SK-MEL-5 (cell line): ENCODE results near the gene CCSER2. TPM values are rescaled to one million over a fixed set of nuclear protein-coding genes. Genes with fewer than 3 reads are reported as not detected.

Experiments used
- DNase-seq: peaks from one replicate; pipeline ENCODE4 v3.0.0-alpha.2; 2016; ENCODE audit warnings: low read depth, low spot score
- in situ Hi-C: cut with HindIII; loops from 2 replicates; pipeline ENCODE4 v1.10.0; 2016; ENCODE audit warnings: low sequenced_read_pairs, high pct_unique_total_duplicates, low pct_unique_long_range_greater_than_20kb
- total RNA-seq: library from RNA; depleted of rRNA; stranded (reverse); fragments of >200 nt; shearing (Covaris generic); gene quantifications from 2 replicates; pipeline ENCODE4 v1.2.3, GENCODE V29; 2014; rRNA removed

CCSER2 gene
- total RNA-seq, 1 experiment from 2014 or later: 15.6 TPM

DNA sequence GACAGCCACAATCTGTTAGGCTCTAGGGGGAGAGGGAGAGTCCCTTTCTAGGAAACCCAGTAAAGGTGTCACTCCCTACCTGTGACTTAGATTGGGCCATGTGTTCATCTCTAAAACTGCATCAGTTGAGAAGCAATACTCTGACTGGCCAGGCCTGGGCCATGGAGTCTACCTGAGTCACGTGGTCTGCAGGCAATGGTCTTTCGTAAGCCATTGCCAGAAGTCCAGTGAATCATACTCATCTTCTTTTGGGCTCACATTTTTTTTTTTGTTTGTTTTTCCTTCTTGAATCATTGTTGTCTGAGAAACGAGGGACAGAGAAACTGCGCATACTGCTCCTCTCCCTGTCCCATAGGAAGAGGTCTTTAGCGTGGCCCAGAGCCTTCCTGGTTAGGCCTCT lies 215.6 kb downstream of the CCSER2 start:
- no peak for DNase-seq
- in situ Hi-C loops: no loop called here

DNA sequence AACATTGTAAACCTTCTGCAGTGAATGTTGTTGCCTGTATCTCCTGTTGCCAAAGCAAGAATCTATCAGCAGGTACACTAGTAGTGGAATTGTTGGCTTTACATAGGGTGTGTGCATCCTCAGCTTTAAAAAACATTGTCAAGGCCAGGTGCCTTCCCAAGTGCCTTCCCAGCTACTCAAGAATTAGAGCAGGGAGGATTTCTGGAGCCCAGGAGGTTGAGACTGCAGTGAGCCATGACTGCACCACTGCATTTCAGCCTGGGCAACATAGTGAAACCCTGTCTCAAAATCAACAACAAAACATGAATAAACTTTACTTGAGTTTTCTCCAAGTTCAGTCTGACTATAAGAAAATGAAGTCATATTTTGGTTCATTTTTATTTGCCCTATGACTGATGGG lies 217.3 kb downstream of the CCSER2 start:
- no peak for DNase-seq
- in situ Hi-C loops: no loop called here

GRCh38 chr10:84546609-84547008 lies 218.2 kb downstream of the CCSER2 start:
- in situ Hi-C loops: no loop called here
- DNase-seq: no peak

DNA sequence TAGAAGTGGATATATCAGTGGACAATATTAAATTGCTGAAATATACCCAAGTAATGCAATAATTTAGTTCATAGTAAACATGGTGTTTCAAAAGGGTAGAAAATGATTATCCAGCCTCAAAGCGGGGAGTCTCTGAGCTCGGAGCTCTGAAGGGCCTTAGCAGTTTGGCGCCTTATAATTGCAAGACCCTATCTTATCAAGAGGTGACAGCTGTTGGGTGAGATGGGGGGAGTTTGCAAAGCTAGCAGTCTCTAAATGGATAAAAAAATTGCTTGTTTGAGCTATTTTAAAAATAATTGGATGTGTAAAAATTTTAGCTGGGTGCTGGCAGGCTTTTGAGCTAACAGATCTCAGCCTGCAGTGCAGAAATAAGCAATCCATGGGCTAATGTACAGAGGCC lies 219.2 kb downstream of the CCSER2 start:
- in situ Hi-C loops: no loop called here
- DNase-seq: no peak

GRCh38 chr10:84548869-84549268 lies 220.5 kb downstream of the CCSER2 start:
- in situ Hi-C loops: no loop called here
- peak; percentile 54 for DNase-seq

GRCh38 chr10:84549368-84550165 lies 221.2 kb downstream of the CCSER2 start:
- in situ Hi-C loops: no loop called here
- no peak for DNase-seq

DNA sequence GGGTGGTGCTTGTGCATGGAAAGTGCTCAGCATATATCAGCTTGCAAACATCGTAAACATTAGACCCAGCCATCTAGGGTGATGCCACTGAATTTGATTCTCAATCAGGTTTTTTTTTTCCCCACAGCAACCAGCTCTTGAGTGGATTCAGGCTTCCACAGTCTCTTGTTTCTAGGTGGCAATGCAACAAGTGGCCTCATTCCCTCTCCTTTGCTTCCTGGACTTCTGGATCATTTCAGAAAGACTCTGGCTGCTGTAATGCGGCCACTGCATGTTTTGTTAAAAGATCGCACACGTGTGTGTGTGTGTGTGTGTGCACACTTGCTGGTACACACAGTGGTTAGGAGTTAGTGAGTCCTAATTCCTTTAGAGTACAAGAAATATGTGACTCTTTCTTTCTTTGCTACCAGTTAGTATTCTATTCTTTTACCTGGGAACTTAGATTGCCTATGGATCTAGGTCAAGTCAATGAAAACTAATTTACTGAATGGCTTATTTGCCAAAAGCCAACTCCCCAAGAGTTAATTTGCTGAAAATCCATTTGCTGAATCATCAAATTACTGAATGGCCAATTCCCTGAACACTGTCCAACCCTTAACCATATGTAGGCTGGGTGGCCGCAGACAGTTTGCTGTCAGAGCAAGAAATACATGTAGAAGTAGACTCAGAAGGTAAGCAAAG lies 222.5 kb downstream of the CCSER2 start:
- no peak for DNase-seq
- in situ Hi-C loops: no loop called here

GRCh38 chr10:84551437-84552120 lies 223.2 kb downstream of the CCSER2 start:
- no peak for DNase-seq
- in situ Hi-C loops: no loop called here

GRCh38 chr10:84552478-84552877 lies 224.1 kb downstream of the CCSER2 start:
- no peak for DNase-seq
- in situ Hi-C loops: no loop called here

GRCh38 chr10:84562592-84562991 lies 234.2 kb downstream of the CCSER2 start:
- in situ Hi-C loops: no loop called here

DNA sequence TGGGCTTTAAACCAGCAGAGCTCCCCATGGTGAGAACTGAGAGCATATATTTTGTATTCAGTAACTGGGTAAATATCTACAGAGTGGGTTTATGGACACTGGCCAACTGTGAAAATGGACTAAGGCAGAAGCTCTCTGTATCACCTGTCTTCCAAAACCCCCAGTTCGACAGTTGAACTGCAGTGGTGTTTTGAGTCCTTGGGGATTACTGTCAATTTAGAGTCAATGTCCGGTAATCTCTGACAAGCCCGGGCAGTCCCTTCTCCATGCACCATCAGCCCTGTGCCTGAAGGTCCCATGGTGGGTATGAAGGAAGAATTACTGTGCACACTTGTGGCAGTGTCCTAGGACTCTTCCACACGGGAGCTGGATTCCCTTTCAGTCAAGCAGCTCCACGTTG lies 235.0 kb downstream of the CCSER2 start:
- no peak for DNase-seq
- in situ Hi-C loops: no loop called here

More at GRCh38 chr10:84562592-84562991, 234.2 kb downstream of the CCSER2 start:
- no peak for DNase-seq

DNA sequence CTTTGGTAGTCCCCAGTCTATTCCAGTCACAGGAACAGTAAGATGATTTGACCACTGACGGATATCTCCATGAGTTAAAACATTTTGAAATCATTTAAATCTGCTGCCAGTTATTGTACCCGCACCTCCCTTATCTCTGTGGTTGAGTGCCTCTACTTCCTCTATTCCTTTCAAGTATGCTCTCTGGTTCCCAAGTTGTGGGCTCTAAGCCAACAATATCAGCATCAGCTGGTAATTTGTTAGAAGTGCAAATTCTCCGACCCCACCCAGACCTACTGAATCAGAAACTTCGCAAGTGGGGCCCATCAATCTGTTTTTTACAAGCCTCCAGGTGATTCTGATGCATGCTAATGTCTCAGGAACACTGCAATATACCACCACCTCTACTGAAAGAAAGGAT lies 235.5 kb downstream of the CCSER2 start:
- DNase-seq: no peak
- in situ Hi-C loops: no loop called here

- in situ Hi-C loops: no loop called here
- DNase-seq: no peak
Measured at GRCh38 chr10:84565881-84566582, 237.6 kb downstream of the CCSER2 start.

DNA sequence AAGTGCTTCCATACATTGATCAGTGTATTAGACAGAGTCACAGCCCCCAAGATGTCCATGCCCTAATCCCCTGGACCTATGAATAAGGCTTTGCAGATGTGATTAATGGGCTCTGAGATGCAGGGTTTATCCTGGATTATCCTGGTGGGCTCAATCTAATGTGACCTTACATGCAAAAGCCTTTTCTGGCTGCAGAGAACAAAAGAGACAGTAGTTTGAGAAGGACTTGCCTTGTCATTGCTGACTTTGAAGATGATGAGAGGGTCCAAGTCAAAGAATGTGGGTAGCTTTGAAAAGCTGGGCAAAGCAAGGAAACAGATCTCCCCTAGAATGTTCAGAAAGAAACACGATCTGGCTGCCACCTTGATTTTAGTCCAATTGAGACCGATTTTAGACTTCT lies 238.7 kb downstream of the CCSER2 start:
- no peak for DNase-seq
- in situ Hi-C loops: no loop called here

Other genes starting within 250 kb of the CCSER2 start
- 246 and 275 TPM in 2 replicates for gene GHITM, start 189.1 kb upstream of the CCSER2 start, total RNA-seq
- gene GPR15LG, start 154.8 kb upstream of the CCSER2 start, total RNA-seq: not detected in 2 replicates
- not detected in 2 replicates for gene CDHR1, start 134.1 kb upstream of the CCSER2 start, total RNA-seq
- not detected in 2 replicates for gene LRIT2, start 103.0 kb upstream of the CCSER2 start, total RNA-seq
- gene LRIT1, start 87.0 kb upstream of the CCSER2 start, total RNA-seq: not detected in 2 replicates
- 3.8 and 4.5 TPM in 2 replicates for gene RGR, start 83.5 kb upstream of the CCSER2 start, total RNA-seq